Upper lobe of right lung (tissue), 1 donor: ENCODE results near the gene C17orf58. TPM values are rescaled to one million over a fixed set of nuclear protein-coding genes. Genes with fewer than 3 reads are reported as not detected.
A peak's percentile ranks its signal among the peaks of the same experiment; 100 is the strongest.
"Not testable (repeated sequence)": the region's sequence is repeated elsewhere in the genome, so short reads cannot be mapped to it uniquely, and the experiment has no call there.

Experiments used
- ATAC-seq: fragments of 200-7000 bp; cut with Tn5 transposase; one replicate; pipeline ENCODE4 v1.9.1; 2020; ENCODE audit warnings: mild to moderate bottlenecking, moderate library complexity
- DNase-seq: peaks from one replicate; pipeline ENCODE4 v3.0.0-alpha.2; 2020
- H3K27ac ChIP-seq: fragments of 200-600 bp; one replicate; pipeline ENCODE4 v1.8.0; 2022
- H3K27me3 ChIP-seq: fragments of 200-600 bp; one replicate; pipeline ENCODE4 v1.8.0; 2022; ENCODE audit warnings: mild to moderate bottlenecking
- H3K36me3 ChIP-seq: fragments of 200-600 bp; one replicate; pipeline ENCODE4 v1.8.0; 2022
- H3K4me1 ChIP-seq: fragments of 200-600 bp; one replicate; pipeline ENCODE4 v1.8.0; 2022
- H3K4me3 ChIP-seq: fragments of 200-600 bp; one replicate; pipeline ENCODE4 v1.8.0; 2022; ENCODE audit warnings: mild to moderate bottlenecking
- H3K9me3 ChIP-seq: fragments of 200-600 bp; one replicate; pipeline ENCODE4 v1.8.0; 2022
- CTCF ChIP-seq: fragments of 200-600 bp; IDR thresholded peaks from one replicate; pipeline ENCODE4 v1.8.0; 2022; ENCODE audit warnings: antibody characterized with exemption
- intact Hi-C: fragments of 100-400 bp; cut with DNase I; formaldehyde crosslinking; loops from one replicate; pipeline ENCODE4 v1.11.0; 2022
- total RNA-seq: library from RNA; stranded (reverse); fragmentation: NEBNext Ultra II Directional; extraction: Animal tissue kit (Norgen Biotek cat#: 25700); gene quantifications from one replicate; pipeline ENCODE4 v1.2.1, GENCODE V29; 2021
- donor health status: DM: no; HTN: yes; CAD: no; lungs with severe emphysema.

The C17orf58 gene
- total RNA-seq, 1 donor from 2014 or later: 5.3 TPM

GRCh38 chr17:68019675-68020408, 23.6 kb upstream of the C17orf58 start:
- Histone ChIP-seq H3K4me1 (peaks cover 6% of the 10 kb centered on the region), H3K9me3 (no peaks in the 10 kb centered on the region), H3K27ac (peak overlapping the region; percentile 88), H3K36me3 (no peaks in the 10 kb centered on the region), H3K4me3 (peak overlapping the region; percentile 67), H3K27me3 (no peaks in the 10 kb centered on the region)
- peak; percentile 97 for DNase-seq
- intact Hi-C loops: no loop called here
- TF ChIP-seq CTCF: peak; percentile 50
- ATAC-seq: peak; percentile 99

- no peak overlapping the region for H3K27ac ChIP-seq
- H3K4me1 ChIP-seq: peaks cover 6% of the 10 kb centered on the region
- no peak for TF ChIP-seq CTCF
- intact Hi-C loops: no loop called here
- ATAC-seq (no peak), DNase-seq (no peak)
- H3K27me3 ChIP-seq: no peaks in the 10 kb centered on the region
- no peaks in the 10 kb centered on the region for H3K36me3 ChIP-seq
- H3K9me3 ChIP-seq: no peaks in the 10 kb centered on the region
- peak overlapping the region; percentile 19 for H3K4me3 ChIP-seq
Measured at GRCh38 chr17:68019336-68019674, 23.0 kb upstream of the C17orf58 start.

GRCh38 chr17:68018493-68018892, 22.2 kb upstream of the C17orf58 start:
- intact Hi-C loops, H3K9me3 ChIP-seq, H3K27ac ChIP-seq, H3K4me1 ChIP-seq, DNase-seq, H3K36me3 ChIP-seq, ATAC-seq, H3K4me3 ChIP-seq, H3K27me3 ChIP-seq: not testable (repeated sequence)

- DNase-seq (no peak), ATAC-seq (no peak)
- no peak overlapping the region for H3K27ac ChIP-seq
- no peak overlapping the region for H3K4me3 ChIP-seq
- H3K36me3 ChIP-seq: no peaks in the 10 kb centered on the region
- H3K9me3 ChIP-seq: no peaks in the 10 kb centered on the region
- TF ChIP-seq CTCF: no peak
- H3K4me1 ChIP-seq: peaks cover 6% of the 10 kb centered on the region
- intact Hi-C loops: no loop called here
- H3K27me3 ChIP-seq: no peaks in the 10 kb centered on the region
Measured at GRCh38 chr17:68016838-68017237, 20.6 kb upstream of the C17orf58 start.

- Histone ChIP-seq H3K27me3 (no peaks in the 10 kb centered on the region), H3K9me3 (no peaks in the 10 kb centered on the region), H3K4me1 (no peaks in the 10 kb centered on the region), H3K27ac (no peak overlapping the region), H3K36me3 (no peaks in the 10 kb centered on the region), H3K4me3 (no peak overlapping the region)
- ATAC-seq: no peak
- intact Hi-C loops: no loop called here
- no peak for DNase-seq
- no peak for TF ChIP-seq CTCF
Measured at GRCh38 chr17:68015081-68015723, 18.9 kb upstream of the C17orf58 start.

- Histone ChIP-seq H3K27ac (no peak overlapping the region), H3K36me3 (no peaks in the 10 kb centered on the region), H3K4me1 (no peaks in the 10 kb centered on the region), H3K4me3 (no peak overlapping the region), H3K9me3 (no peaks in the 10 kb centered on the region), H3K27me3 (no peaks in the 10 kb centered on the region)
- intact Hi-C loops: no loop called here
- TF ChIP-seq CTCF: no peak
- DNase-seq: no peak
- ATAC-seq: no peak
Measured at GRCh38 chr17:68013385-68013784, 17.1 kb upstream of the C17orf58 start.
